Measurements from ENCODE around the gene PPP1R17. TPM values are rescaled to one million over a fixed set of nuclear protein-coding genes. Genes with fewer than 3 reads are reported as not detected.

The PPP1R17 gene
- total RNA-seq, 4 donors from 2014 or later = not detected

DNA sequence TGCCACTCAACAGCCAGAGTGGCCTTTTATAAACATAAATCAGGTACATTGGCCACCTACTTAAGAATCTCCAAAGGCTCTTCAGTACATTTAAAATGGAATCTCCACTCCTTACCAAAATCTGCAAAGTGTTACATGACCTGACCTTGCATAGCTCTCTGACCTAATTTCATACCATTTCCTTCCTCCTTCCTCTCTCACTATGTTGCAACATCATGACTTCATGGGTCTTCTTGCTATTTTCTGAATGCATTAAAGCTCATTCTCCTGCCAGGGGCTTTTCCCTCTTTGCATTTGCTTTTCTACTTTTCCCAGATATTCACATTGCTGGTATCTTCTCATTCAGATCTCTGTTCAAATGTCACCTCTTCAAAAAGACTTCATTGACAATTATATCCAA is 22.1 kb upstream of the PPP1R17 start:
- H3K4me1 ChIP-seq = no peaks in the 10 kb centered on the region
- no peak for ATAC-seq
- no peaks in the 10 kb centered on the region for H3K9me3 ChIP-seq
- no peak overlapping the region for H3K27ac ChIP-seq
- no peaks in the 10 kb centered on the region for H3K27me3 ChIP-seq
- TF ChIP-seq POLR2A (IDR thresholded peaks at IDR 0.05) (no peak), EP300 (IDR thresholded peaks at IDR 0.05) (no peak), POLR2AphosphoS5 (IDR thresholded peaks at IDR 0.05) (no peak)
- TF ChIP-seq, protein P1, sequence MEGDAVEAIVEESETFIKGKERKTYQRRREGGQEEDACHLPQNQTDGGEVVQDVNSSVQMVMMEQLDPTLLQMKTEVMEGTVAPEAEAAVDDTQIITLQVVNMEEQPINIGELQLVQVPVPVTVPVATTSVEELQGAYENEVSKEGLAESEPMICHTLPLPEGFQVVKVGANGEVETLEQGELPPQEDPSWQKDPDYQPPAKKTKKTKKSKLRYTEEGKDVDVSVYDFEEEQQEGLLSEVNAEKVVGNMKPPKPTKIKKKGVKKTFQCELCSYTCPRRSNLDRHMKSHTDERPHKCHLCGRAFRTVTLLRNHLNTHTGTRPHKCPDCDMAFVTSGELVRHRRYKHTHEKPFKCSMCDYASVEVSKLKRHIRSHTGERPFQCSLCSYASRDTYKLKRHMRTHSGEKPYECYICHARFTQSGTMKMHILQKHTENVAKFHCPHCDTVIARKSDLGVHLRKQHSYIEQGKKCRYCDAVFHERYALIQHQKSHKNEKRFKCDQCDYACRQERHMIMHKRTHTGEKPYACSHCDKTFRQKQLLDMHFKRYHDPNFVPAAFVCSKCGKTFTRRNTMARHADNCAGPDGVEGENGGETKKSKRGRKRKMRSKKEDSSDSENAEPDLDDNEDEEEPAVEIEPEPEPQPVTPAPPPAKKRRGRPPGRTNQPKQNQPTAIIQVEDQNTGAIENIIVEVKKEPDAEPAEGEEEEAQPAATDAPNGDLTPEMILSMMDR (IDR thresholded peaks at IDR 0.05) = no peak
- H3K4me3 ChIP-seq = no peak overlapping the region
- H3K36me3 ChIP-seq = no peaks in the 10 kb centered on the region

DNA sequence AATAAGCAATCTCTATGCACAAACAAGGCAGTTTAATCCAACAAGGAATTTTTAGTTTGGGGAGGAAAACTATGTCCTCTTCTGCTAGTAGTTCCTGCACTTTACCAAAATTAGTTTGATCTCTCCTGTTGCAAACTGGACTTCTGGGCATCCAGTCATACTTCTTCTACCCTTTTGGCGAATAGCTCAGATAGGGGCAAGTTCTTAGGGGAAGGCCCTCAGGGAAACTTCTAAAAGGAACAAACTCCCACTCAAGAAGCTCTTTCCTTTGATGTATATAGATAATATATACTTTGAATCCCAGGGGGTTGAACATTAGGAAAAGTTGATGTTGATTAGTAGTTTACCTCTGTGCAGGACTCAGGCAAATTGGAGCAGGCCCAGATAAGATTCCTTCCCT is 21.5 kb upstream of the PPP1R17 start:
- TF ChIP-seq EP300 (IDR thresholded peaks at IDR 0.05) (no peak), POLR2A (IDR thresholded peaks at IDR 0.05) (no peak), POLR2AphosphoS5 (IDR thresholded peaks at IDR 0.05) (no peak)
- TF ChIP-seq, protein P1 (IDR thresholded peaks at IDR 0.05) = no peak
- no peak for ATAC-seq
- WGBS, 2 donors (ENCODE audit: low coverage in 1 of 2) = 67 to 80% methylated on average over 1 of the region's 1 CpG
- Histone ChIP-seq H3K27ac (no peak overlapping the region), H3K27me3 (no peaks in the 10 kb centered on the region), H3K9me3 (peaks cover 0 to 2% (median 0%) of the 10 kb centered on the region in 3 donors), H3K4me3 (no peak overlapping the region), H3K4me1 (no peaks in the 10 kb centered on the region), H3K36me3 (no peaks in the 10 kb centered on the region)

DNA sequence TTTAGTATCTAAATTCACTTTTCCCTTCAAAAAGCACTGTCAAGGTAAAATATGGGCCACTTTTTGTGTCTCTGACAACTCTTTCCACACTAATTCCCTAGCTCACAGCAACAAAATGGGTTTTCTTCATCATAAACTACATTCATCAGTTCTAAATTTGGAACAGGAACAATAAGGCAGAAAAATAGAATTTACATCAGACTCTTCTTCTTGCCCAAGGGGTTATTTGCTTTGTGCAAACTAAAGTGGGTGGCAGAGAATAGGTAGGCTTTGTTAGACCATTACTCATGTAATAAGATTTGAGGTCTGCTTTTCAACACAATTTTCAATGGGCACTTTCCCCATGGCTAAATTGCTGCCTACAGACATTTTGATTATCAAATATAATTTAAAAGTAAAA is 17.6 kb upstream of the PPP1R17 start:
- no peak for ATAC-seq
- Histone ChIP-seq H3K9me3 (peaks cover 0 to 10% (median 0%) of the 10 kb centered on the region in 3 donors), H3K4me3 (no peak overlapping the region), H3K27ac (no peak overlapping the region), H3K36me3 (no peaks in the 10 kb centered on the region), H3K27me3 (no peaks in the 10 kb centered on the region), H3K4me1 (no peaks in the 10 kb centered on the region)
- TF ChIP-seq POLR2A (IDR thresholded peaks at IDR 0.05) (no peak), POLR2AphosphoS5 (IDR thresholded peaks at IDR 0.05) (no peak), EP300 (IDR thresholded peaks at IDR 0.05) (no peak)
- TF ChIP-seq, protein P1 (IDR thresholded peaks at IDR 0.05) = no peak

DNA sequence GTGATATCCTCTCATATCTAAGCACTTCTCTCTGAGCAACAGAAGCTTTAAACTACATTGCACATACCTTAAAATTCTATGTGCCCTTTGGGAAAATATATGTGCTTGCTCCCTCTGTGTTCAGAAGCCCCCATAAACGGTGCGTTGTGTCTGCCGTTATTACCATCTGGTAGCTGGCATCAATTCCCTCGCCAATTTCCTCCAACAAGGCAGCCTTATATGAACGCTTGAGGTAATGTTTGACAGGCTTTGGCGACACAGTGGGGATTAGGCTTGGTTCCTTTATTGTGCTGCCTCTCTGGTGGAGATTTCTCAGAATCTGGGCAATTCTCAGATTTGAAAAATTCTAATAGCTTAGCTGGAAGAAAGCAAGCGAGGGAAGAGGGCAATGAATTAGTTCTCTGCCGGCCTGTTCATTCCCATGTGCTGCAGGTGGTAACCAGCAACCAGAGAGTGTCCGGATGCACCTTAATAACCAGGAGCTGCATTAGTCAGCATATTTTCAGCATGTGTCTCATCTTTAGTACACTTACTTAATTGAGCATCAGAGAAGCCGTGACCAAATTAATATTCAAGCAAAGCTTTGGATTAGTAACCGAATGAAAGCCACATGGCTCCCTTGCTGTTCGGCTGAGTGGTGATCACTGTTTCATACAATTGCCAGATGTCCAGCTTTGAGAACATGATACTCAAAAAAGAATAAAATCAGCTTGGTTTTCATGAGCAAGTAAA is 7.3 kb upstream of the PPP1R17 start:
- Histone ChIP-seq H3K4me3 (no peak overlapping the region), H3K4me1 (no peaks in the 10 kb centered on the region), H3K9me3 (no peaks in the 10 kb centered on the region), H3K27me3 (no peaks in the 10 kb centered on the region), H3K27ac (no peak overlapping the region), H3K36me3 (no peaks in the 10 kb centered on the region)
- WGBS, 2 donors (ENCODE audit: low coverage in 1 of 2) = 79 to 81% methylated on average over 6 to 7 of the region's 12 CpGs
- ATAC-seq = no peak
- TF ChIP-seq, protein P1 (IDR thresholded peaks at IDR 0.05) = no peak
- no peak for TF ChIP-seq POLR2A (IDR thresholded peaks at IDR 0.05)
- TF ChIP-seq POLR2AphosphoS5 (IDR thresholded peaks at IDR 0.05) = no peak
- TF ChIP-seq EP300 (IDR thresholded peaks at IDR 0.05) = no peak

DNA sequence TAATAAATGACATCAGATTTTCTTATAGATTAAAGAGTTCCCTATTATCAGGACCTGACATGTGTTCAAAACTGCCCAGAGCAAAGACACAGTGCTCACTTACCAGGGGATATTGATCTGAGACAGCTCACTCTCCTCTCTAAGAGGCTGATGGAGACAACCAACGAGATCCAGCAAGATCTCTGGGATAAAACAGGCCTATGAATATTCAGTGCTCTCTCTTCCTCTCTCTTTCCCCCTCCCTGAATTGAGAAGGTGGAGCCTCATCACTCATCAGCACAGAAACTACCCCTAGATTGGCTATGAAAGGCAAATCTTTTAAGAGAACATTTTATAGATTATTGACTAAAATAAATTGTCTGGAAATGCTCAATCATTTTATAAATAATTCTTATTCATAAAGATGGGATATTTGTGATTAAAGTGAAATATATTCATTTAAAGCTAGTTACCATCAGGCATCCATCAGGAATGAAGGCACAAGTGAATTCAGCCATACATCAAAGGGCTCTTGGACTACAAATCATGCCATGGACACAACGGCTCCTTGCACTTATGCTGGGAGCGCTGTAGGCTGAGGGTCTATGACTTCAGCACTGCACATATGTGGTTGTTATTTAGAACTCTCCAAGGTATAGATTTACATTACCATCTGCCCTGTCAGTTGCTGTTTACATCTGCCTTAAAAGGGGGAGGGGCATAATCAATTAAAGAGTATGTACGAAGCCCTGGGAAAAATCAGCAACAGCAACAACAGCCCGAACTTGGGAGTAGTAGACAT is 3.4 kb upstream of the PPP1R17 start:
- no peak for TF ChIP-seq POLR2AphosphoS5 (IDR thresholded peaks at IDR 0.05)
- TF ChIP-seq, protein P1 (IDR thresholded peaks at IDR 0.05) = no peak
- no peak for TF ChIP-seq POLR2A (IDR thresholded peaks at IDR 0.05)
- TF ChIP-seq EP300 (IDR thresholded peaks at IDR 0.05) = no peak
- no peaks in the 10 kb centered on the region for H3K36me3 ChIP-seq
- H3K4me3 ChIP-seq = no peak overlapping the region
- H3K4me1 ChIP-seq = no peaks in the 10 kb centered on the region
- WGBS, 2 donors (ENCODE audit: low coverage in 1 of 2) = 39 to 66% methylated on average over 2 to 4 of the region's 5 CpGs
- no peaks in the 10 kb centered on the region for H3K9me3 ChIP-seq
- H3K27ac ChIP-seq = no peak overlapping the region
- H3K27me3 ChIP-seq = no peaks in the 10 kb centered on the region
- ATAC-seq = no peak

All from gastroesophageal sphincter (tissue), 4 donors.